DMS53 treated with DMSO at 0.1 percent for 48 hours (cell line): ENCODE data around the gene PLCB3.

Experiments
- DNase-seq: peaks from one replicate; lab custom pipeline; 2025; ENCODE audit not compliant: unreplicated experiment; lab: John Stamatoyannopoulos, UW

Gene PLCB3

GRCh38 chr11:64249563-64250414 lies 1.5 kb upstream of the PLCB3 start:
- no peak for DNase-seq

GRCh38 chr11:64250415-64251015 lies 815 bp upstream of the PLCB3 start:
- no peak for DNase-seq

GRCh38 chr11:64251753-64252002 lies 348 bp downstream of the PLCB3 start:
- no peak for DNase-seq

- peak; percentile 14 for DNase-seq
These were observed 908 bp downstream of the PLCB3 start for GRCh38 chr11:64252003-64252872.

GRCh38 chr11:64253043-64253442 lies 1.7 kb downstream of the PLCB3 start:
- no peak for DNase-seq

GRCh38 chr11:64253481-64253880 lies 2.2 kb downstream of the PLCB3 start:
- DNase-seq: no peak

GRCh38 chr11:64254326-64254725 lies 3.0 kb downstream of the PLCB3 start:
- no peak for DNase-seq

GRCh38 chr11:64255135-64256128 lies 4.1 kb downstream of the PLCB3 start:
- no peak for DNase-seq

GRCh38 chr11:64256300-64256699 lies 5.0 kb downstream of the PLCB3 start:
- DNase-seq: no peak

GRCh38 chr11:64258356-64258755 lies 7.0 kb downstream of the PLCB3 start:
- DNase-seq: no peak

GRCh38 chr11:64258946-64259532 lies 7.7 kb downstream of the PLCB3 start:
- no peak for DNase-seq

- no peak for DNase-seq
These were observed 8.3 kb downstream of the PLCB3 start for GRCh38 chr11:64259533-64260067.

- DNase-seq: no peak
These were observed 8.9 kb downstream of the PLCB3 start for GRCh38 chr11:64260147-64260708.

- DNase-seq: no peak
These were observed 10.3 kb downstream of the PLCB3 start for GRCh38 chr11:64261556-64262080.

- no peak for DNase-seq
These were observed 11.1 kb downstream of the PLCB3 start for GRCh38 chr11:64262271-64263002.

- no peak for DNase-seq
These were observed 12.0 kb downstream of the PLCB3 start for GRCh38 chr11:64263021-64263946.

GRCh38 chr11:64263947-64264317 lies 12.6 kb downstream of the PLCB3 start:
- DNase-seq: no peak

- no peak for DNase-seq
These were observed 13.1 kb downstream of the PLCB3 start for GRCh38 chr11:64264371-64264852.
